MM.1S (cell line): ENCODE data around the gene GPHN.
"Not testable (repeated sequence)": the region's sequence is repeated elsewhere in the genome, so short reads cannot be mapped to it uniquely, and the experiment has no call there.

Experiments used
- EZH2 ChIP-seq: fragments of 300-600 bp; sonication (generic); optimal IDR thresholded peaks from 2 replicates; pipeline ENCODE3; 2017; ENCODE audit warnings: low read depth, mild to moderate bottlenecking, antibody characterized with exemption, low read length, mixed read lengths
- EZH2phosphoT487 ChIP-seq: fragments of 300-600 bp; sonication (generic); IDR thresholded peaks from 2 replicates; pipeline ENCODE4 v1.6.1; 2018; ENCODE audit warnings: antibody characterized with exemption, low read length
- TF ChIP-seq, protein P1 (sequence below): fragments of 300-600 bp; sonication (generic); IDR thresholded peaks from 2 replicates; pipeline ENCODE4 v1.5.1; 2016; ENCODE audit warnings: antibody characterized with exemption, low read length, mixed read lengths

DNA sequence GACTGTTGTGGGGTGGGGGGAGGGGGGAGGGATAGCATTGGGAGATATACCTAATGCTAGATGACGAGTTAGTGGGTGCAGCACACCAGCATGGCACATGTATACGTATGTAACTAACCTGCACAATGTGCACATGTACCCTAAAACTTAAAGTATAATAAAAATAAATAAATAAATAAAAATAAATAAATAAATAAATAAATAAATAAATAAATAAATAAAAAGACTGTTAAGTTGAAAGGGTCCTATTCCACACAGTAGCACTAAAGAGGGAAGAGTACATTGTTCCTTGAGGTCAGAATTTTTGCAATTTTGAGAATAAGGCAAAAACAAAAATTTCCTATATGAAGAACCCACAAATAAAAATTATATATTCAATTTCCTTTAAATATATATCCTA, 329.5 kb downstream of the GPHN start:
- TF ChIP-seq, protein P1, sequence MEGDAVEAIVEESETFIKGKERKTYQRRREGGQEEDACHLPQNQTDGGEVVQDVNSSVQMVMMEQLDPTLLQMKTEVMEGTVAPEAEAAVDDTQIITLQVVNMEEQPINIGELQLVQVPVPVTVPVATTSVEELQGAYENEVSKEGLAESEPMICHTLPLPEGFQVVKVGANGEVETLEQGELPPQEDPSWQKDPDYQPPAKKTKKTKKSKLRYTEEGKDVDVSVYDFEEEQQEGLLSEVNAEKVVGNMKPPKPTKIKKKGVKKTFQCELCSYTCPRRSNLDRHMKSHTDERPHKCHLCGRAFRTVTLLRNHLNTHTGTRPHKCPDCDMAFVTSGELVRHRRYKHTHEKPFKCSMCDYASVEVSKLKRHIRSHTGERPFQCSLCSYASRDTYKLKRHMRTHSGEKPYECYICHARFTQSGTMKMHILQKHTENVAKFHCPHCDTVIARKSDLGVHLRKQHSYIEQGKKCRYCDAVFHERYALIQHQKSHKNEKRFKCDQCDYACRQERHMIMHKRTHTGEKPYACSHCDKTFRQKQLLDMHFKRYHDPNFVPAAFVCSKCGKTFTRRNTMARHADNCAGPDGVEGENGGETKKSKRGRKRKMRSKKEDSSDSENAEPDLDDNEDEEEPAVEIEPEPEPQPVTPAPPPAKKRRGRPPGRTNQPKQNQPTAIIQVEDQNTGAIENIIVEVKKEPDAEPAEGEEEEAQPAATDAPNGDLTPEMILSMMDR: not testable (repeated sequence)
- not testable (repeated sequence) for TF ChIP-seq EZH2, EZH2phosphoT487
